ENCODE data around the gene THADA. TPM values are rescaled to one million over a fixed set of nuclear protein-coding genes. Genes with fewer than 3 reads are reported as not detected.
A peak's percentile ranks its signal among the peaks of the same experiment; 100 is the strongest.

The THADA gene
- total and polyA plus RNA-seq, 2 donors: 11.8 to 20.6 TPM

- H3K4me3 ChIP-seq (ENCODE audit: low read length in 2 of 2): no peak overlapping the region
- peaks cover 0 to 2% of the 10 kb centered on the region in 2 donors for H3K36me3 ChIP-seq (ENCODE audit: control insufficient read depth in 2 of 2, insufficient read depth in 2 of 2, low read length in 1 of 2)
- H3K9me3 ChIP-seq (ENCODE audit: control insufficient read depth in 2 of 2, insufficient read depth in 1 of 2, low read length in 1 of 2): no peaks in the 10 kb centered on the region
- H3K27ac ChIP-seq (ENCODE audit: low read depth in 1 of 2, low read length in 1 of 2): no peak overlapping the region
- DNase-seq (ENCODE audit: low read depth in 6 of 9, low spot score in 9 of 9): no peak
- WGBS: 95% methylated on average over 7 of the region's 7 CpGs
- no peaks in the 10 kb centered on the region for H3K4me1 ChIP-seq (ENCODE audit: control insufficient read depth in 2 of 2, insufficient read depth in 2 of 2, low read length in 2 of 2)
- H3K27me3 ChIP-seq (ENCODE audit: control insufficient read depth in 2 of 2, insufficient read depth in 1 of 2, low read length in 1 of 2): no peaks in the 10 kb centered on the region
Measured at GRCh38 chr2:43438858-43439655, 156.8 kb downstream of the THADA start.

GRCh38 chr2:43438342-43438741 lies 157.5 kb downstream of the THADA start:
- no peak overlapping the region for H3K27ac ChIP-seq (ENCODE audit: low read depth in 1 of 2, low read length in 1 of 2)
- no peaks in the 10 kb centered on the region for H3K9me3 ChIP-seq (ENCODE audit: control insufficient read depth in 2 of 2, insufficient read depth in 1 of 2, low read length in 1 of 2)
- H3K36me3 ChIP-seq (ENCODE audit: control insufficient read depth in 2 of 2, insufficient read depth in 2 of 2, low read length in 1 of 2): no peaks in the 10 kb centered on the region
- DNase-seq (ENCODE audit: low read depth in 6 of 9, low spot score in 9 of 9): no peak
- no peak overlapping the region for H3K4me3 ChIP-seq (ENCODE audit: low read length in 2 of 2)
- 96% methylated on average over 3 of the region's 3 CpGs for WGBS
- no peaks in the 10 kb centered on the region for H3K4me1 ChIP-seq (ENCODE audit: control insufficient read depth in 2 of 2, insufficient read depth in 2 of 2, low read length in 2 of 2)
- no peaks in the 10 kb centered on the region for H3K27me3 ChIP-seq (ENCODE audit: control insufficient read depth in 2 of 2, insufficient read depth in 1 of 2, low read length in 1 of 2)

- DNase-seq (ENCODE audit: low read depth in 6 of 9, low spot score in 9 of 9): no peak
- H3K36me3 ChIP-seq (ENCODE audit: control insufficient read depth in 2 of 2, insufficient read depth in 2 of 2, low read length in 1 of 2): no peaks in the 10 kb centered on the region
- no peaks in the 10 kb centered on the region for H3K9me3 ChIP-seq (ENCODE audit: control insufficient read depth in 2 of 2, insufficient read depth in 1 of 2, low read length in 1 of 2)
- WGBS: 98% methylated on average over 2 of the region's 2 CpGs
- no peak overlapping the region for H3K4me3 ChIP-seq (ENCODE audit: low read length in 2 of 2)
- no peak overlapping the region for H3K27ac ChIP-seq (ENCODE audit: low read depth in 1 of 2, low read length in 1 of 2)
- no peaks in the 10 kb centered on the region for H3K27me3 ChIP-seq (ENCODE audit: control insufficient read depth in 2 of 2, insufficient read depth in 1 of 2, low read length in 1 of 2)
- no peaks in the 10 kb centered on the region for H3K4me1 ChIP-seq (ENCODE audit: control insufficient read depth in 2 of 2, insufficient read depth in 2 of 2, low read length in 2 of 2)
Measured at GRCh38 chr2:43437363-43437762, 158.5 kb downstream of the THADA start.

GRCh38 chr2:43436431-43436830 lies 159.4 kb downstream of the THADA start:
- 98% methylated on average over 1 of the region's 1 CpG for WGBS
- H3K27me3 ChIP-seq (ENCODE audit: control insufficient read depth in 2 of 2, insufficient read depth in 1 of 2, low read length in 1 of 2): no peaks in the 10 kb centered on the region
- no peaks in the 10 kb centered on the region for H3K36me3 ChIP-seq (ENCODE audit: control insufficient read depth in 2 of 2, insufficient read depth in 2 of 2, low read length in 1 of 2)
- no peaks in the 10 kb centered on the region for H3K4me1 ChIP-seq (ENCODE audit: control insufficient read depth in 2 of 2, insufficient read depth in 2 of 2, low read length in 2 of 2)
- DNase-seq (ENCODE audit: low read depth in 6 of 9, low spot score in 9 of 9): no peak
- H3K9me3 ChIP-seq (ENCODE audit: control insufficient read depth in 2 of 2, insufficient read depth in 1 of 2, low read length in 1 of 2): no peaks in the 10 kb centered on the region
- no peak overlapping the region for H3K4me3 ChIP-seq (ENCODE audit: low read length in 2 of 2)
- H3K27ac ChIP-seq (ENCODE audit: low read depth in 1 of 2, low read length in 1 of 2): no peak overlapping the region

GRCh38 chr2:43435746-43436145 lies 160.1 kb downstream of the THADA start:
- DNase-seq (ENCODE audit: low read depth in 6 of 9, low spot score in 9 of 9): no peak
- Histone ChIP-seq H3K36me3 (ENCODE audit: control insufficient read depth in 2 of 2, insufficient read depth in 2 of 2, low read length in 1 of 2) (no peaks in the 10 kb centered on the region), H3K27me3 (ENCODE audit: control insufficient read depth in 2 of 2, insufficient read depth in 1 of 2, low read length in 1 of 2) (no peaks in the 10 kb centered on the region), H3K9me3 (ENCODE audit: control insufficient read depth in 2 of 2, insufficient read depth in 1 of 2, low read length in 1 of 2) (no peaks in the 10 kb centered on the region), H3K4me3 (ENCODE audit: low read length in 2 of 2) (no peak overlapping the region), H3K27ac (ENCODE audit: low read depth in 1 of 2, low read length in 1 of 2) (no peak overlapping the region), H3K4me1 (ENCODE audit: control insufficient read depth in 2 of 2, insufficient read depth in 2 of 2, low read length in 2 of 2) (no peaks in the 10 kb centered on the region)

- no peaks in the 10 kb centered on the region for H3K36me3 ChIP-seq (ENCODE audit: control insufficient read depth in 2 of 2, insufficient read depth in 2 of 2, low read length in 1 of 2)
- no peak for DNase-seq (ENCODE audit: low read depth in 6 of 9, low spot score in 9 of 9)
- 94% methylated on average over 2 of the region's 2 CpGs for WGBS
- no peaks in the 10 kb centered on the region for H3K27me3 ChIP-seq (ENCODE audit: control insufficient read depth in 2 of 2, insufficient read depth in 1 of 2, low read length in 1 of 2)
- H3K27ac ChIP-seq (ENCODE audit: low read depth in 1 of 2, low read length in 1 of 2): no peak overlapping the region
- H3K9me3 ChIP-seq (ENCODE audit: control insufficient read depth in 2 of 2, insufficient read depth in 1 of 2, low read length in 1 of 2): no peaks in the 10 kb centered on the region
- H3K4me3 ChIP-seq (ENCODE audit: low read length in 2 of 2): no peak overlapping the region
- peaks cover 8 to 10% of the 10 kb centered on the region in 2 donors for H3K4me1 ChIP-seq (ENCODE audit: control insufficient read depth in 2 of 2, insufficient read depth in 2 of 2, low read length in 2 of 2)
Measured at GRCh38 chr2:43430489-43430888, 165.3 kb downstream of the THADA start.

GRCh38 chr2:43429369-43429768 lies 166.5 kb downstream of the THADA start:
- Histone ChIP-seq H3K4me3 (ENCODE audit: low read length in 2 of 2) (no peak overlapping the region), H3K27me3 (ENCODE audit: control insufficient read depth in 2 of 2, insufficient read depth in 1 of 2, low read length in 1 of 2) (no peaks in the 10 kb centered on the region), H3K9me3 (ENCODE audit: control insufficient read depth in 2 of 2, insufficient read depth in 1 of 2, low read length in 1 of 2) (no peaks in the 10 kb centered on the region), H3K27ac (ENCODE audit: low read depth in 1 of 2, low read length in 1 of 2) (no peak overlapping the region), H3K4me1 (ENCODE audit: control insufficient read depth in 2 of 2, insufficient read depth in 2 of 2, low read length in 2 of 2) (peaks cover 10 to 17% of the 10 kb centered on the region in 2 donors), H3K36me3 (ENCODE audit: control insufficient read depth in 2 of 2, insufficient read depth in 2 of 2, low read length in 1 of 2) (no peaks in the 10 kb centered on the region)
- DNase-seq (ENCODE audit: low read depth in 6 of 9, low spot score in 9 of 9): no peak
- WGBS: 97% methylated on average over 3 of the region's 3 CpGs

- H3K36me3 ChIP-seq (ENCODE audit: control insufficient read depth in 2 of 2, insufficient read depth in 2 of 2, low read length in 1 of 2): no peaks in the 10 kb centered on the region
- 97% methylated on average over 8 of the region's 8 CpGs for WGBS
- peak overlapping the region in 1 of 2 donors; percentile 61 for H3K27ac ChIP-seq (ENCODE audit: low read depth in 1 of 2, low read length in 1 of 2)
- peaks cover 10 to 18% of the 10 kb centered on the region in 2 donors for H3K4me1 ChIP-seq (ENCODE audit: control insufficient read depth in 2 of 2, insufficient read depth in 2 of 2, low read length in 2 of 2)
- H3K9me3 ChIP-seq (ENCODE audit: control insufficient read depth in 2 of 2, insufficient read depth in 1 of 2, low read length in 1 of 2): no peaks in the 10 kb centered on the region
- DNase-seq (ENCODE audit: low read depth in 6 of 9, low spot score in 9 of 9): no peak
- H3K27me3 ChIP-seq (ENCODE audit: control insufficient read depth in 2 of 2, insufficient read depth in 1 of 2, low read length in 1 of 2): no peaks in the 10 kb centered on the region
- H3K4me3 ChIP-seq (ENCODE audit: low read length in 2 of 2): no peak overlapping the region
Measured at GRCh38 chr2:43427032-43427424, 168.8 kb downstream of the THADA start.

GRCh38 chr2:43426305-43427031 lies 169.4 kb downstream of the THADA start:
- DNase-seq (ENCODE audit: low read depth in 6 of 9, low spot score in 9 of 9): peak; percentile 12 to 80 (median 52)
- H3K27ac ChIP-seq (ENCODE audit: low read depth in 1 of 2, low read length in 1 of 2): peak overlapping the region in 1 of 2 donors; percentile 61
- H3K27me3 ChIP-seq (ENCODE audit: control insufficient read depth in 2 of 2, insufficient read depth in 1 of 2, low read length in 1 of 2): no peaks in the 10 kb centered on the region
- H3K4me3 ChIP-seq (ENCODE audit: low read length in 2 of 2): no peak overlapping the region
- H3K36me3 ChIP-seq (ENCODE audit: control insufficient read depth in 2 of 2, insufficient read depth in 2 of 2, low read length in 1 of 2): no peaks in the 10 kb centered on the region
- H3K9me3 ChIP-seq (ENCODE audit: control insufficient read depth in 2 of 2, insufficient read depth in 1 of 2, low read length in 1 of 2): no peaks in the 10 kb centered on the region
- peaks cover 10 to 18% of the 10 kb centered on the region in 2 donors for H3K4me1 ChIP-seq (ENCODE audit: control insufficient read depth in 2 of 2, insufficient read depth in 2 of 2, low read length in 2 of 2)
- WGBS: 33% methylated on average over 3 of the region's 3 CpGs
